K562 (cell line): ENCODE data around the gene ZNF792. TPM values are rescaled to one million over a fixed set of nuclear protein-coding genes. Genes with fewer than 3 reads are reported as not detected.

Experiments used
- ARHGAP35 ChIP-seq: fragments of 450-650 bp; IDR thresholded peaks from 2 replicates; pipeline ENCODE4 v1.6.1; 2018; ENCODE audit not compliant: partially characterized antibody
- BRD9 ChIP-seq: fragments of 450-650 bp; IDR thresholded peaks from 2 replicates; pipeline ENCODE4 v1.6.1; 2018; ENCODE audit warnings: low read depth; ENCODE audit not compliant: partially characterized antibody
- ELF2 ChIP-seq: fragments of 250-450 bp; sonication (Bioruptor Pico); IDR thresholded peaks from 2 replicates; pipeline ENCODE4 v1.5.0; 2021; ENCODE audit warnings: mild to moderate bottlenecking
- ESRRA ChIP-seq: fragments of 450-650 bp; IDR thresholded peaks from 2 replicates; pipeline ENCODE4 v1.6.1; 2014; ENCODE audit warnings: low read depth, mild to moderate bottlenecking, moderate library complexity, borderline replicate concordance
- HDAC3 ChIP-seq: fragments of 450-650 bp; IDR thresholded peaks from 2 replicates; pipeline ENCODE4 v1.6.1; 2018; ENCODE audit warnings: borderline replicate concordance, mild to moderate bottlenecking, moderate library complexity; ENCODE audit not compliant: partially characterized antibody
- LCOR ChIP-seq: sonication (generic); formaldehyde crosslinking; IDR thresholded peaks from 2 replicates; pipeline ENCODE4 v1.8.0; 2022; ENCODE audit warnings: mild to moderate bottlenecking, missing genetic modification reagents
- MIER1 ChIP-seq: fragments of 450-650 bp; IDR thresholded peaks from 2 replicates; pipeline ENCODE4 v1.6.1; 2016; ENCODE audit warnings: antibody characterized with exemption, mild to moderate bottlenecking, low read depth
- PCBP1 ChIP-seq: fragments of 200-400 bp; formaldehyde crosslinking; IDR thresholded peaks from 2 replicates; pipeline ENCODE4 v1.6.1; 2018; ENCODE audit warnings: mild to moderate bottlenecking, low read depth, low read length; ENCODE audit not compliant: poor library complexity, severe bottlenecking
- RBM22 ChIP-seq: fragments of 200-400 bp; formaldehyde crosslinking; IDR thresholded peaks from 2 replicates; pipeline ENCODE4 v1.6.1; 2018; ENCODE audit warnings: low read length, low read depth; ENCODE audit not compliant: poor library complexity, severe bottlenecking
- TBP ChIP-seq: optimal IDR thresholded peaks from 2 replicates; pipeline ENCODE3; 2011; ENCODE audit warnings: low read depth, low read length, improper control_type of control experiment
- ZKSCAN1 ChIP-seq: fragments of 150-350 bp; IDR thresholded peaks from 2 replicates; pipeline ENCODE4 v1.6.1; 2016; ENCODE audit warnings: low read depth, low read length
- ZNF324 ChIP-seq: fragments of 250-450 bp; sonication (Bioruptor Pico); IDR thresholded peaks from 2 replicates; pipeline ENCODE4 v1.4.0; 2020; ENCODE audit warnings: mild to moderate bottlenecking
- polyA plus RNA-seq, 8 experiments: library from polyadenylated mRNA; depleted of rRNA in 4 of 8; stranded (reverse) in 5 of 8; unstranded in 3 of 8; fragments of >200 nt; fragmentation: Nextera tagmentation in 2 of 8; fragmentation: Illumina TruSeq in 1 of 8; extraction: Ambion mirVana in 2 of 8; extraction: Trizol in 1 of 8; gene quantifications; 2 replicates each; pipeline versions ENCODE4 v1.2.1 to v1.2.3, GENCODE V29; 2011 to 2014; ENCODE audit warnings: inconsistent platforms in 1 of 8, missing spikeins in 1 of 8
- total RNA-seq, 7 experiments: library from RNA; depleted of rRNA in 6 of 7; stranded (reverse); fragments of >200 nt in 6 of 7; fragmentation: Illumina TruSeq in 2 of 7; extraction: Trizol in 2 of 7; gene quantifications; 2 replicates each; pipeline versions ENCODE4 v1.2.1 to v1.2.3, GENCODE V29; 2011 to 2021; ENCODE audit warnings: low replicate concordance in 1 of 7
- TF ChIP-seq, protein P1 (sequence below): fragments of 450-650 bp; IDR thresholded peaks from 2 replicates; pipeline ENCODE4 v1.6.1; 2016; ENCODE audit warnings: low read depth
- TF ChIP-seq, protein P2 (sequence below), 2 experiments: fragments of 450-650 bp; conservative IDR thresholded peaks; 2 replicates each; pipeline ENCODE4 v1.6.1; 2017; ENCODE audit warnings: mild to moderate bottlenecking in 2 of 2, moderate library complexity in 2 of 2
- TF ChIP-seq, protein P3 (sequence below): sonication (generic); formaldehyde crosslinking; IDR thresholded peaks from 2 replicates; pipeline ENCODE4 v1.8.0; 2022; ENCODE audit warnings: missing genetic modification reagents, mild to moderate bottlenecking, borderline replicate concordance

The ZNF792 gene
- total and polyA plus RNA-seq, 9 of the 15 experiments (the other 6 are each of a cell fraction or from before 2014, with no cell fraction given) = 3.3 to 16.5 (median 10.4) TPM

DNA sequence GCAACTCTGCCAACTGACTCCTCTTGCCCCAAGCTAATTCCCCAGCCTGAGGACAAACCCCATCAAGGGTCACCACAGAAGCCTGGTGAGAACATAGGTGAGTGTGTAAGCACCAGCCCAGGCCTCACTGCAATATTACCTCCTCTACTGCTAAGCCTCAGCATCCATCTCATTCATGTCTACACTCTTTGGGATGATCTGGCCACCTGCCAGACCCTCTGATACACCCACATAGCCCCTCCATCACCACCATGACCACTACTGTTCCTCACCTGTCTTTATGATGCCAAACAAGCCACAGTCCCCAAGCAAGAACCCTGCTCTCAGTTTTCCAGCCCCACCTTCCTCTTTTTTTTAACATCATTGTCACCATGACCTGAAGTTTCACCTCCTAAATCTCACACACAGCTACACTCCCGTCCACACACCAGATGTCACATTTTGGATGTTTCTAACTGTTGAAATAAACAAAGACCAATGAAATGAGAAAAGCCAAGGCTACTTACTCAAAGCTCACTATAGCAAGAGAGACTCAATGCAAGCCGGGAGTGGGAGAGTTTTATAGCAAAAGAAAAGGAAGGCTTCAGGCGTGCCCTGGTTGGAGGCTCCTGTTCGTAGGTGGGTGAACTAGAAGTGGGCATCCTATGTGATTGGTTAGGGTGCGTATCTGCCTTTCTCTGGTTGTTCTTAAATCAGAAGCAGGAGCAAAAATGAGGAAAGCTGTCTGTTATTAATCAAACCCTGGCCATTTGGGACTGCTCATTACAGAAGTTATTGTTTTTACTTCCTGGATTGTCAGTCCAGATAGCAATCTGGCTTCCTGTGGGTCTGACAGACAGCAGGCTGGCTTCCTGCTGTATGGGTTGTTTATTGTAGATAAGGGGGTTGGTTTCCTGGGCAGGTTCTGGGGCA is 2.0 kb downstream of the ZNF792 start (continued):
- TF ChIP-seq, protein P1, sequence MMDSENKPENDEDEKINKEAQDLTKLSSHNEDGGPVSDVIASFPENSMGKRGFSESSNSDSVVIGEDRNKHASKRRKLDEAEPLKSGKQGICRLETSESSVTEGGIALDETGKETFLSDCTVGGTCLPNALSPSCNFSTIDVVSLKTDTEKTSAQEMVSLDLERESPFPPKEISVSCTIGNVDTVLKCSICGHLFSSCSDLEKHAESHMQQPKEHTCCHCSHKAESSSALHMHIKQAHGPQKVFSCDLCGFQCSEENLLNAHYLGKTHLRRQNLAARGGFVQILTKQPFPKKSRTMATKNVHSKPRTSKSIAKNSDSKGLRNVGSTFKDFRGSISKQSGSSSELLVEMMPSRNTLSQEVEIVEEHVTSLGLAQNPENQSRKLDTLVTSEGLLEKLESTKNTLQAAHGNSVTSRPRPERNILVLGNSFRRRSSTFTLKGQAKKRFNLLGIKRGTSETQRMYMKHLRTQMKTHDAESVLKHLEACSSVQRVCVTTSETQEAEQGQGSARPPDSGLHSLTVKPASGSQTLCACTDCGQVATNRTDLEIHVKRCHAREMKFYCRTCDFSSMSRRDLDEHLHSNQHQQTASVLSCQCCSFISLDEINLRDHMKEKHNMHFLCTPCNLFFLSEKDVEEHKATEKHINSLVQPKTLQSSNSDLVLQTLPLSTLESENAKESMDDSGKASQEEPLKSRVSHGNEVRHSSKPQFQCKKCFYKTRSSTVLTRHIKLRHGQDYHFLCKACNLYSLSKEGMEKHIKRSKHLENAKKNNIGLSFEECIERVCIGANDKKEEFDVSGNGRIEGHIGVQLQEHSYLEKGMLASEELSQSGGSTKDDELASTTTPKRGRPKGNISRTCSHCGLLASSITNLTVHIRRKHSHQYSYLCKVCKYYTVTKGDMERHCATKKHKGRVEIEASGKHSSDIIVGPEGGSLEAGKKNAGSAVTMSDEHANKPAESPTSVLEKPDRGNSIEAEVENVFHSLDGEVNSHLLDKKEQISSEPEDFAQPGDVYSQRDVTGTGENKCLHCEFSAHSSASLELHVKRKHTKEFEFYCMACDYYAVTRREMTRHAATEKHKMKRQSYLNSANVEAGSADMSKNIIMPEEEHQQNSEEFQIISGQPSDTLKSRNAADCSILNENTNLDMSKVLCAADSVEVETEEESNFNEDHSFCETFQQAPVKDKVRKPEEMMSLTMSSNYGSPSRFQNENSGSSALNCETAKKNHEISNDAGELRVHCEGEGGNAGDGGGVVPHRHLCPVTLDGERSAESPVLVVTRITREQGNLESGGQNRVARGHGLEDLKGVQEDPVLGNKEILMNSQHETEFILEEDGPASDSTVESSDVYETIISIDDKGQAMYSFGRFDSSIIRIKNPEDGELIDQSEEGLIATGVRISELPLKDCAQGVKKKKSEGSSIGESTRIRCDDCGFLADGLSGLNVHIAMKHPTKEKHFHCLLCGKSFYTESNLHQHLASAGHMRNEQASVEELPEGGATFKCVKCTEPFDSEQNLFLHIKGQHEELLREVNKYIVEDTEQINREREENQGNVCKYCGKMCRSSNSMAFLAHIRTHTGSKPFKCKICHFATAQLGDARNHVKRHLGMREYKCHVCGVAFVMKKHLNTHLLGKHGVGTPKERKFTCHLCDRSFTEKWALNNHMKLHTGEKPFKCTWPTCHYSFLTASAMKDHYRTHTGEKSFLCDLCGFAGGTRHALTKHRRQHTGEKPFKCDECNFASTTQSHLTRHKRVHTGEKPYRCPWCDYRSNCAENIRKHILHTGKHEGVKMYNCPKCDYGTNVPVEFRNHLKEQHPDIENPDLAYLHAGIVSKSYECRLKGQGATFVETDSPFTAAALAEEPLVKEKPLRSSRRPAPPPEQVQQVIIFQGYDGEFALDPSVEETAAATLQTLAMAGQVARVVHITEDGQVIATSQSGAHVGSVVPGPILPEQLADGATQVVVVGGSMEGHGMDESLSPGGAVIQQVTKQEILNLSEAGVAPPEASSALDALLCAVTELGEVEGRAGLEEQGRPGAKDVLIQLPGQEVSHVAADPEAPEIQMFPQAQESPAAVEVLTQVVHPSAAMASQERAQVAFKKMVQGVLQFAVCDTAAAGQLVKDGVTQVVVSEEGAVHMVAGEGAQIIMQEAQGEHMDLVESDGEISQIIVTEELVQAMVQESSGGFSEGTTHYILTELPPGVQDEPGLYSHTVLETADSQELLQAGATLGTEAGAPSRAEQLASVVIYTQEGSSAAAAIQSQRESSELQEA = 0 out of 2 replicates have a peak, but pooled peaks have one; percentile 8
- TF ChIP-seq, protein P2, sequence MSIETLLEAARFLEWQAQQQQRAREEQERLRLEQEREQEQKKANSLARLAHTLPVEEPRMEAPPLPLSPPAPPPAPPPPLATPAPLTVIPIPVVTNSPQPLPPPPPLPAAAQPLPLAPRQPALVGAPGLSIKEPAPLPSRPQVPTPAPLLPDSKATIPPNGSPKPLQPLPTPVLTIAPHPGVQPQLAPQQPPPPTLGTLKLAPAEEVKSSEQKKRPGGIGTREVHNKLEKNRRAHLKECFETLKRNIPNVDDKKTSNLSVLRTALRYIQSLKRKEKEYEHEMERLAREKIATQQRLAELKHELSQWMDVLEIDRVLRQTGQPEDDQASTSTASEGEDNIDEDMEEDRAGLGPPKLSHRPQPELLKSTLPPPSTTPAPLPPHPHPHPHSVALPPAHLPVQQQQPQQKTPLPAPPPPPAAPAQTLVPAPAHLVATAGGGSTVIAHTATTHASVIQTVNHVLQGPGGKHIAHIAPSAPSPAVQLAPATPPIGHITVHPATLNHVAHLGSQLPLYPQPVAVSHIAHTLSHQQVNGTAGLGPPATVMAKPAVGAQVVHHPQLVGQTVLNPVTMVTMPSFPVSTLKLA (conservative IDR thresholded peaks at IDR 0.05) = peak; percentile 41 to 45; a peak in 2 of 4 replicates
- TF ChIP-seq, protein P3, sequence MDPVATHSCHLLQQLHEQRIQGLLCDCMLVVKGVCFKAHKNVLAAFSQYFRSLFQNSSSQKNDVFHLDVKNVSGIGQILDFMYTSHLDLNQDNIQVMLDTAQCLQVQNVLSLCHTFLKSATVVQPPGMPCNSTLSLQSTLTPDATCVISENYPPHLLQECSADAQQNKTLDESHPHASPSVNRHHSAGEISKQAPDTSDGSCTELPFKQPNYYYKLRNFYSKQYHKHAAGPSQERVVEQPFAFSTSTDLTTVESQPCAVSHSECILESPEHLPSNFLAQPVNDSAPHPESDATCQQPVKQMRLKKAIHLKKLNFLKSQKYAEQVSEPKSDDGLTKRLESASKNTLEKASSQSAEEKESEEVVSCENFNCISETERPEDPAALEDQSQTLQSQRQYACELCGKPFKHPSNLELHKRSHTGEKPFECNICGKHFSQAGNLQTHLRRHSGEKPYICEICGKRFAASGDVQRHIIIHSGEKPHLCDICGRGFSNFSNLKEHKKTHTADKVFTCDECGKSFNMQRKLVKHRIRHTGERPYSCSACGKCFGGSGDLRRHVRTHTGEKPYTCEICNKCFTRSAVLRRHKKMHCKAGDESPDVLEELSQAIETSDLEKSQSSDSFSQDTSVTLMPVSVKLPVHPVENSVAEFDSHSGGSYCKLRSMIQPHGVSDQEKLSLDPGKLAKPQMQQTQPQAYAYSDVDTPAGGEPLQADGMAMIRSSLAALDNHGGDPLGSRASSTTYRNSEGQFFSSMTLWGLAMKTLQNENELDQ = no peak
- TF ChIP-seq LCOR (CRISPR knock-in tag) = no peak
- no peak for TF ChIP-seq ZNF324 (CRISPR knock-in tag)
- TF ChIP-seq ARHGAP35 = no peak
- TF ChIP-seq HDAC3 = peak; percentile 43
- TF ChIP-seq ELF2 (CRISPR knock-in tag) = no peak
- 0 out of 2 replicates have a peak, but pooled peaks have one; percentile 18 for TF ChIP-seq ESRRA
- no peak for TF ChIP-seq PCBP1
- no peak for TF ChIP-seq MIER1
- no peak for TF ChIP-seq TBP
- no peak for TF ChIP-seq BRD9
- no peak for TF ChIP-seq RBM22
- TF ChIP-seq ZKSCAN1 = no peak
